Stimulated activated CD4-positive, alpha-beta T cell treated with anti-CD3 and anti-CD28 coated beads, Interleukin-12 subunit alpha, Interleukin-12 subunit beta, amount 100 ng/mL, for 48 hours (primary cell): ENCODE data around the gene PROM1.

Source experiments
- DNase-seq, 3 donors: peaks; one replicate each; pipeline ENCODE4 v3.0.0-alpha.2; 2020; ENCODE audit warnings: low read depth in 2 of 3, low spot score in 1 of 3

PROM1 gene

GRCh38 chr4:15948826-15949225 lies 135.0 kb downstream of the PROM1 start:
- no peak for DNase-seq

GRCh38 chr4:15947684-15948083 lies 136.1 kb downstream of the PROM1 start:
- DNase-seq: no peak

- no peak for DNase-seq
These were observed 138.3 kb downstream of the PROM1 start for GRCh38 chr4:15945516-15945915.

GRCh38 chr4:15944895-15945294 lies 138.9 kb downstream of the PROM1 start:
- DNase-seq: no peak

GRCh38 chr4:15942283-15942682 lies 141.5 kb downstream of the PROM1 start:
- no peak for DNase-seq

GRCh38 chr4:15938640-15939039 lies 145.2 kb downstream of the PROM1 start, which contains the start of gene FGFBP1:
FGFBP1 (minus strand) TSS chr4:15938740; CDS start chr4:15936632, 2,108 bp downstream.
- no peak for DNase-seq

- no peak for DNase-seq
These were observed 145.6 kb downstream of the PROM1 start for GRCh38 chr4:15938182-15938581.

- DNase-seq: no peak
These were observed 147.3 kb downstream of the PROM1 start for GRCh38 chr4:15936495-15936894.

GRCh38 chr4:15935504-15936402 lies 148.1 kb downstream of the PROM1 start:
- DNase-seq: no peak

- DNase-seq: no peak
These were observed 149.6 kb downstream of the PROM1 start for GRCh38 chr4:15934259-15934658.

GRCh38 chr4:15931451-15932210 lies 152.2 kb downstream of the PROM1 start:
- DNase-seq: no peak

- DNase-seq: no peak
These were observed 153.5 kb downstream of the PROM1 start for GRCh38 chr4:15930314-15930713.

- DNase-seq: no peak
These were observed 154.3 kb downstream of the PROM1 start for GRCh38 chr4:15929540-15929939.

- DNase-seq: no peak
These were observed 154.9 kb downstream of the PROM1 start for GRCh38 chr4:15928883-15929282.

GRCh38 chr4:15926486-15926885 lies 157.3 kb downstream of the PROM1 start:
- no peak for DNase-seq

GRCh38 chr4:15925830-15926229 lies 158.0 kb downstream of the PROM1 start:
- DNase-seq: no peak

- DNase-seq: no peak
These were observed 162.3 kb downstream of the PROM1 start for GRCh38 chr4:15921592-15921932.

- no peak for DNase-seq
These were observed 162.9 kb downstream of the PROM1 start for GRCh38 chr4:15920723-15921591.

GRCh38 chr4:15918484-15919129 lies 165.2 kb downstream of the PROM1 start:
- DNase-seq: no peak
